Spleen (tissue), 7 donors: ENCODE results near the gene ELAVL3.

ENCODE experiments used
- CTCF ChIP-seq, 11 experiments: fragments of 200-600 bp in 7 of 11; fragments of 450-650 bp in 4 of 11; sonication (generic) in 4 of 11; IDR thresholded peaks in 8 of 11; conservative IDR thresholded peaks in 3 of 11; 1 replicate in 7 of 11; 2 replicates in 4 of 11; pipeline versions ENCODE4 v1.4.0 to v1.8.0; 2016 to 2021; ENCODE audit warnings: antibody characterized with exemption in 11 of 11, inconsistent platforms in 4 of 11, mild to moderate bottlenecking in 1 of 11
- POLR2A ChIP-seq, 3 donors: fragments of 450-650 bp; IDR thresholded peaks; one replicate each; pipeline ENCODE4 v1.5.1; 2017; ENCODE audit warnings: antibody characterized with exemption in 3 of 3, mild to moderate bottlenecking in 1 of 3
- donor health status: DM: no; HTN: no; CAD: no; lungs with moderate emphysema.
- donor health status: DM: no; HTN: no; CAD: no.
- donor health status: DM: no; HTN: no; CAD: no.

DNA sequence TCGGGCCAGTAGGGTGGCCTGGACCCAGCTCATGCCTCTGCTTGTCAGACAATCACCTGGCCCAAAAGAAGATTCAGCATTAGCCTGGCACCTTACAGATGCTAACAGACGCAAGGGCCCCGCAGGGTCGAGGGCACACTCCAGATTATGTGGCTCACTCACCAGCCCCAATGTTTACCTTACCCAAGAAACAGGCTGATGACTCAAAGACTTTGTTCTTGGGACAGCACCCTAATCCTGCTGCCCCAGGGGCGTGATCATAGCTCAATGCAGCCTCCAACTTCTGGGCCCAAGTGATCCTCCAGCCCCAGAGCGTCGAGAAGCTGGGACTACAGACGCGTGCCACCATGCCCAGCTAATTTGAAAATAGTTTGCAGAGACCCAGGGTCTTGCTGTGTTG lies 38.3 kb upstream of the ELAVL3 start:
- no peak for TF ChIP-seq CTCF (IDR thresholded peaks at IDR 0.05 in 8 of 11, conservative IDR thresholded peaks at IDR 0.05 in 3 of 11)
- no peak for TF ChIP-seq POLR2A (IDR thresholded peaks at IDR 0.05)
